Measurements from ENCODE around the gene SAV1. TPM values are rescaled to one million over a fixed set of nuclear protein-coding genes. Genes with fewer than 3 reads are reported as not detected.
A peak's percentile ranks its signal among the peaks of the same experiment; 100 is the strongest.

The SAV1 gene
- total and polyA plus RNA-seq, 2 of the 13 experiments (the other 11 are each of a cell fraction or from before 2014, with no cell fraction given), result 7.3 to 8.2 TPM

- TF ChIP-seq ZNF414 (CRISPR knock-in tag; IDR thresholded peaks at IDR 0.05), result no peak
These were observed 55.3 kb downstream of the SAV1 start (continued) for GRCh38 chr14:50612806-50613205.

GRCh38 chr14:50610465-50610864 is 57.6 kb downstream of the SAV1 start:
- H3K9me3 ChIP-seq (ENCODE audit: low read length), result no peaks in the 10 kb centered on the region
- POLR2A ChIA-PET, result no interaction called here
- BruUV-seq (replicated peaks), result no TSS peak
- no peak overlapping the region for H3K4me3 ChIP-seq (replicated peaks in 1 of 3; ENCODE audit: insufficient read depth in 1 of 3, low read depth in 2 of 3, low read length in 3 of 3)
- peaks cover 14% of the 10 kb centered on the region for H3K4me1 ChIP-seq (ENCODE audit: insufficient read depth, low read length)
- H3K79me2 ChIP-seq (ENCODE audit: insufficient read depth, low read length), result no peaks in the 10 kb centered on the region
- CTCF ChIA-PET (ENCODE audit: low intra/inter-chr PET ratio, low total read pairs), result no interaction called here
- H3K36me3 ChIP-seq (replicated peaks in 1 of 2; ENCODE audit: control insufficient read depth in 1 of 2, insufficient read depth in 2 of 2, low read length in 2 of 2), result no peaks in the 10 kb centered on the region
- H3K9ac ChIP-seq (ENCODE audit: insufficient read depth, low read depth, low read length), result no peak overlapping the region
- intact Hi-C loops (cut with micrococcal nuclease; ENCODE audit: unreplicated experiment), result loop anchor here (10.0 kb wide), 1 partner anchor 334 kb away; the partner anchor contains the start of gene PYGL
- in situ Hi-C loops (cut with HindIII; ENCODE audit: extremely low pct_ligation_motif_present, low pct_unique_long_range_greater_than_20kb), result loop anchor here (10.0 kb wide), 1 partner anchor 164 kb away; no protein-coding TSS in a partner anchor
- no peaks in the 10 kb centered on the region for H3K27me3 ChIP-seq (ENCODE audit: control insufficient read depth in 1 of 2, insufficient read depth in 2 of 2, low read length in 2 of 2)
- no peak overlapping the region for H3K27ac ChIP-seq (ENCODE audit: extremely low read length, insufficient read depth, low read length)
- H4K20me1 ChIP-seq (ENCODE audit: insufficient read depth, low read length), result no peaks in the 10 kb centered on the region
- WGBS (ENCODE audit: low lambda C conversion rate), result 5% methylated on average over 1 of the region's 1 CpG
- FAIRE-seq, result no peak
- TF ChIP-seq MAFF (IDR thresholded peaks at IDR 0.05; ENCODE audit: low read depth, low read length), result 0 out of 2 replicates have a peak, but pooled peaks have one; percentile 3
- no peak for TF ChIP-seq ZNF609 (CRISPR knock-in tag; IDR thresholded peaks at IDR 0.05; ENCODE audit: borderline replicate concordance)
- no peak for TF ChIP-seq PHB2 (IDR thresholded peaks at IDR 0.05; ENCODE audit: partially characterized antibody)
- no peak for TF ChIP-seq ZNF629 (CRISPR knock-in tag; conservative IDR thresholded peaks at IDR 0.05)
- no peak for TF ChIP-seq IRF1 (CRISPR knock-in tag; IDR thresholded peaks at IDR 0.05; ENCODE audit: low read depth)
- no peak for TF ChIP-seq CBX1 (IDR thresholded peaks at IDR 0.05; ENCODE audit: low read depth)
- TF ChIP-seq MAFK (conservative IDR thresholded peaks at IDR 0.05 in 1 of 2, IDR thresholded peaks at IDR 0.05 in 1 of 2; ENCODE audit: low read length in 2 of 2), result peak in 1 of 2 experiments; percentile 48; a peak in 2 of 4 replicates
- no peak for TF ChIP-seq LRRFIP1 (CRISPR knock-in tag; conservative IDR thresholded peaks at IDR 0.05)
- H2AFZ ChIP-seq (ENCODE audit: low read length), result no peak overlapping the region
- ATAC-seq, result no peak
- DNase-seq (ENCODE audit: low spot score), result no peak
- no peak overlapping the region for H3K4me2 ChIP-seq (ENCODE audit: low read depth, low read length)
